Gastrocnemius medialis (tissue), 4 donors: ENCODE results near the gene TK1.

ENCODE experiments used
- CTCF ChIP-seq, 5 experiments: fragments of 450-650 bp in 3 of 5; fragments of 200-600 bp in 2 of 5; sonication (generic) in 2 of 5; IDR thresholded peaks in 4 of 5; conservative IDR thresholded peaks in 1 of 5; 1 replicate in 4 of 5; 2 replicates in 1 of 5; pipeline ENCODE4 v1.5.1; 2016 to 2019; ENCODE audit warnings: antibody characterized with exemption in 5 of 5, mild to moderate bottlenecking in 3 of 5, moderate library complexity in 3 of 5
- POLR2A ChIP-seq, 2 donors: fragments of 450-650 bp; IDR thresholded peaks; one replicate each; pipeline ENCODE4 v1.6.1; 2017; ENCODE audit warnings: antibody characterized with exemption in 2 of 2, mild to moderate bottlenecking in 2 of 2, moderate library complexity in 2 of 2

DNA sequence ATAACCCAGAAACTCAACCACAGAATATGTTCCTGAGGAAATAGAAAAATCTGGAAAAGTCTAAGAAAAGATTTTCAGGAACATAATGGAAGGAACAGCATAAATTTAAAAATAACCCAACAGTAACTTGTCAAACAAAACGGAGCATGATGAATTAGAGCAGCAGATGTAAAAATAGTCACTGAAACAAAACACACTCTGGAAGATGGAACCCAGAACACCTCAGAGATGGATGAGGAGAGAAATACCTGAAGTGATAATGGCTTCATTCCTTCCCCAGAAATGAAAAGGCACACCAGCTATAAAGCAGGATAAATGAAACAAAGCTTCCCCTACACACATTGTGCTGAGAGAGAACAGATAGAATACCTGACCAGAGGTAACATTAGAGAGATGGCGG, 6.3 kb downstream of the TK1 start:
- TF ChIP-seq CTCF (IDR thresholded peaks at IDR 0.05 in 4 of 5, conservative IDR thresholded peaks at IDR 0.05 in 1 of 5) (no peak), POLR2A (IDR thresholded peaks at IDR 0.05) (no peak)
